Heart left ventricle (tissue), 16 donors: ENCODE data around the gene RNF111. TPM values are rescaled to one million over a fixed set of nuclear protein-coding genes. Genes with fewer than 3 reads are reported as not detected.

ENCODE experiments used
- ATAC-seq, 4 donors: fragments of 200-7000 bp; cut with Tn5 transposase; one replicate each; pipeline ENCODE4 v1.9.1; 2020 to 2022; ENCODE audit warnings: moderate library complexity in 4 of 4, mild to moderate bottlenecking in 3 of 4, moderate number of reproducible peaks in 1 of 4
- DNase-seq, 5 donors: peaks; one replicate each; pipeline ENCODE4 v3.0.0-alpha.2; 2020
- H3K27ac ChIP-seq, 12 donors: fragments of 200-600 bp; sonication (generic) in 4 of 12; one replicate each; pipeline versions ENCODE4 v1.5.0 to v1.8.0; 2016 to 2022; ENCODE audit warnings: mild to moderate bottlenecking in 2 of 12
- H3K27me3 ChIP-seq, 9 donors: fragments of 200-600 bp; sonication (generic) in 2 of 9; one replicate each; pipeline versions ENCODE4 v1.5.1 to v1.8.0; 2016 to 2022; ENCODE audit warnings: mild to moderate bottlenecking in 3 of 9
- H3K36me3 ChIP-seq, 9 donors: fragments of 200-600 bp; sonication (generic) in 2 of 9; one replicate each; pipeline versions ENCODE4 v1.5.0 to v1.8.0; 2018 to 2022; ENCODE audit warnings: mild to moderate bottlenecking in 2 of 9
- H3K4me1 ChIP-seq, 12 donors: fragments of 200-600 bp; sonication (generic) in 4 of 12; one replicate each; pipeline versions ENCODE4 v1.5.0 to v1.8.0; 2016 to 2022; ENCODE audit warnings: mild to moderate bottlenecking in 3 of 12
- H3K4me3 ChIP-seq, 12 donors: fragments of 200-600 bp; sonication (generic) in 4 of 12; one replicate each; pipeline versions ENCODE4 v1.5.0 to v1.8.0; 2017 to 2022; ENCODE audit warnings: mild to moderate bottlenecking in 9 of 12, moderate library complexity in 4 of 12
- H3K9me3 ChIP-seq, 12 donors: fragments of 200-600 bp; sonication (generic) in 4 of 12; one replicate each; pipeline versions ENCODE4 v1.5.0 to v1.8.0; 2016 to 2022; ENCODE audit warnings: mild to moderate bottlenecking in 1 of 12
- CTCF ChIP-seq, 12 donors: fragments of 200-600 bp; sonication (generic) in 4 of 12; IDR thresholded peaks; one replicate each; pipeline versions ENCODE4 v1.5.0 to v1.8.0; 2018 to 2022; ENCODE audit warnings: antibody characterized with exemption in 12 of 12, mild to moderate bottlenecking in 5 of 12
- POLR2A ChIP-seq, 2 donors: fragments of 450-650 bp; IDR thresholded peaks; one replicate each; pipeline ENCODE4 v1.6.1; 2017; ENCODE audit warnings: antibody characterized with exemption in 2 of 2, mild to moderate bottlenecking in 2 of 2, moderate library complexity in 2 of 2
- WGBS, 4 donors: extraction: QIAGEN DNeasy Blood & Tissue Kit in 2 of 4; methylation state at CpG; one replicate each; pipeline versions ENCODE4 v1.1.5 to v1.1.7; 2013 to 2018; 5-methylcytosine and 5-hydroxymethylcytosine counted together
- intact Hi-C, 10 donors: fragments of 100-400 bp; cut with DNase I; formaldehyde crosslinking; loops; one replicate each; pipeline versions ENCODE4 v1.11.1 to v1.14.2; 2022
- long read RNA-seq, 3 donors: library from polyadenylated mRNA; unstranded; transcript quantifications; one replicate each; pipeline ENCODE4 v2.0.0, GENCODE V29; 2020 to 2021
- polyA plus RNA-seq, 2 donors: library from polyadenylated mRNA; stranded (reverse); fragments of 200-250 nt; gene quantifications; one replicate each; pipeline ENCODE4 v1.2.3, GENCODE V29; 2013
- total RNA-seq, 9 donors: library from RNA; depleted of rRNA in 2 of 9; stranded (reverse); fragments of >200 nt in 2 of 9; fragmentation: NEBNext Ultra II Directional in 3 of 9; extraction: Animal tissue kit (Norgen Biotek cat#: 25700) in 3 of 9; gene quantifications; one replicate each; pipeline versions ENCODE4 v1.1.0 to v1.2.4, GENCODE V29; 2016 to 2023
- donor health status: ischemic (EF 13 %, LVEDD 7.1; RV severe dilation, severe dysfunction).
- donor health status: healthy with polysubstance abuse.
- donor health status: DM: no; HTN: yes; CAD: no.
- donor health status: DM: no; HTN: no; CAD: no.
- donor health status: ischemic (EF 25% LVEDD 6.9; RV normal size, moderate dysfunction).
- donor health status: ischemic (EF 25% LVEDD 5.7; RV mildly dilated, moderate dysfunction).
- donor health status: healthy.
- donor health status: DM: yes; HTN: yes; CAD: no.
- donor health status: ischemic (EF 35%, LVEDD 5.7; RV mildly dilated, moderate dysfunction).
- donor health status: nonischemic (EF 11% LVEDD 7.7; RV severe dilation, severe dysfunction).
- donor health status: DM: yes; HTN: yes; CAD: no.
- donor health status: PGD.
- donor health status: ischemic (EF 29% LVEDD 5.4; RV normal size, mild dysfunction).
- donor health status: nonischemic (EF 23%, LVEDD 6.1; RV moderate dilation, normal function).

The RNF111 gene
- 10 to 100 TPM; 11.1 to 29.1 (median 22.2) TPM for total RNA-seq
- 10 to 100 TPM in 1 of 2 donors, 1 to 10 TPM in 1; 5.9 to 11.0 TPM for polyA plus RNA-seq
- long read RNA-seq, donor 1, partial matches to known transcripts, result 5 of 8 reads
- long read RNA-seq, donor 1, other reads (novel, unspliced or antisense), result 3 of 8 reads
- long read RNA-seq, donor 2, partial matches to known transcripts, result 7 of 8 reads
- long read RNA-seq, donor 2, other reads (novel, unspliced or antisense), result 1 of 8 reads
- long read RNA-seq, donor 3, partial matches to known transcripts, result 4 of 8 reads
- long read RNA-seq, donor 3, other reads (novel, unspliced or antisense), result 3 of 8 reads

- Histone ChIP-seq H3K36me3 (peaks cover 0 to 29% (median 0%) of the 10 kb centered on the region in 9 donors), H3K4me3 (peak within 1 kb of the TSS; percentile 55 to 99 (median 80)), H3K27me3 (no peaks in the 10 kb centered on the region), H3K4me1 (peaks cover 0 to 42% (median 12%) of the 10 kb centered on the region in 12 donors), H3K9me3 (no peaks in the 10 kb centered on the region), H3K27ac (peak within 1 kb of the TSS; percentile 83 to 98 (median 91))
- TF ChIP-seq CTCF (IDR thresholded peaks at IDR 0.05), result no peak
- TF ChIP-seq POLR2A (IDR thresholded peaks at IDR 0.05), result peak in 1 of 2 donors; percentile 58
- DNase-seq (peak; percentile 89 to 93 (median 92)), ATAC-seq (peak; percentile 94 to 98 (median 98))
- intact Hi-C loops, result loop anchor here in 7 of 10 donors (5.0 to 10.0 kb wide), 6 partner anchors 57 to 450 kb away; partner anchors contain the start of genes MYO1E (in 3 of the 7), CCNB2 (in 2 of the 7) and FAM81A (in 1 of the 7)
- 0 to 1% (median 0%) methylated on average over 45 to 47 of the region's 47 CpGs for WGBS, 4 donors
These were observed at the start of gene RNF111 for GRCh38 chr15:58987491-58988005. Gene RNF111, plus strand, starts transcription at chr15:58987663. Its CDS starts 43,160 bp downstream, at chr15:59030823.

DNA sequence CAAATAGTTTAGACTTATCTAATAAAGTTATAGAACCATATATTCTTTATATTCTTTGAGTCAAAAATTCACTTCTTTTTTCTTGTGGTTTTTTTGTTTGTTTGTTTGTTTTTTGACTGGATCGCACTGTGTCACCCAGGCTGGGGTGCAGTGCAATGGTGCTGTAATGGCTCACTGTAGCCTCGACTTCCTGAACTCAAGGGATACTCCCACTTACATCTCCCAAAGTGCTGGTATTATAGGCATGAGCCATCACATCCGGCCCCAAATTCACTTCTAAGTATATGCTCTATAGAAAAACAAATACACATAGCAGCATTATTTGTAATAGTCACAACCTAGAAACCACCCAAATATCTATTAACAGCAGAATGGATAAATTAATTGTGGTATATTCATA, 40.3 kb upstream of the RNF111 start:
- Histone ChIP-seq H3K4me1 (peaks cover 0 to 8% (median 0%) of the 10 kb centered on the region in 12 donors), H3K36me3 (no peaks in the 10 kb centered on the region), H3K9me3 (no peaks in the 10 kb centered on the region), H3K27ac (no peak overlapping the region), H3K4me3 (no peak overlapping the region), H3K27me3 (no peaks in the 10 kb centered on the region)
- ATAC-seq (no peak), DNase-seq (no peak)
- WGBS, 4 donors, result 65 to 72% (median 70%) methylated on average over 3 of the region's 3 CpGs
- intact Hi-C loops, result no loop called here
- TF ChIP-seq CTCF (IDR thresholded peaks at IDR 0.05) (no peak), POLR2A (IDR thresholded peaks at IDR 0.05) (no peak)

DNA sequence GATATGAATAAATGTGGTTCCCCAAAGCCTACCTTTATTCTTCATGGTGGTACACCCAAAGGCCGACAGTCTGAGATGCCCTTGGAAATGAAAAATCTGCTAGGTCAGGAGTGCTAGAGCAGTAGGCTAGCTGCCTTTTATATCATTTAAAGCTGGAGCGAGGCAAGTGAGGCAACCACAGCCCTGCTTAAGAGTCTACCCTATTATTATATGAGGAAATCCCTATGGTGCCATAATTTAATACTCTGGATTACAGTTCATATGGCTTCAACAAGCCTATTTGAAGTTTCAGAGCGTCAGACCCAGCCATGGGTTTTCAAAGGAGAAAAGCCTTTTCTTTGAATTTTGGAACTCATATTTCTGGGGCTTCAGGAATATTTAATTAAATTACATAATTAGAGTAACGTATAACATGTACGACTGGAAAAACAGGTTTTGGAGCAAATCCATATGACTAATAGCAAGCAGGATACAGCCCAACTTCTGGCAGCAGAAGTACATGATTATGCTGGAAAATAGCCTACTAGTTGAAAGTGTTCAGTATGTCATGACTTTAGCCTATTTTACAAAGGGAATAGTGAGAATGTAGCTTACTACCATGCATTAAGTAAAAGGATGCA, 36.0 kb upstream of the RNF111 start:
- DNase-seq, result no peak
- ATAC-seq, result peak in 1 of 4 donors; percentile 56
- H3K4me1 ChIP-seq, result peaks cover 0 to 15% (median 0%) of the 10 kb centered on the region in 12 donors
- intact Hi-C loops, result loop anchor here in 1 of 10 donors (10.0 kb wide), 1 partner anchor 727 kb away; no protein-coding TSS in a partner anchor
- no peaks in the 10 kb centered on the region for H3K9me3 ChIP-seq
- no peak overlapping the region for H3K4me3 ChIP-seq
- WGBS, 4 donors, result 65 to 78% (median 73%) methylated on average over 5 of the region's 5 CpGs
- no peaks in the 10 kb centered on the region for H3K36me3 ChIP-seq
- no peaks in the 10 kb centered on the region for H3K27me3 ChIP-seq
- TF ChIP-seq CTCF (IDR thresholded peaks at IDR 0.05) (no peak), POLR2A (IDR thresholded peaks at IDR 0.05) (no peak)
- no peak overlapping the region for H3K27ac ChIP-seq

DNA sequence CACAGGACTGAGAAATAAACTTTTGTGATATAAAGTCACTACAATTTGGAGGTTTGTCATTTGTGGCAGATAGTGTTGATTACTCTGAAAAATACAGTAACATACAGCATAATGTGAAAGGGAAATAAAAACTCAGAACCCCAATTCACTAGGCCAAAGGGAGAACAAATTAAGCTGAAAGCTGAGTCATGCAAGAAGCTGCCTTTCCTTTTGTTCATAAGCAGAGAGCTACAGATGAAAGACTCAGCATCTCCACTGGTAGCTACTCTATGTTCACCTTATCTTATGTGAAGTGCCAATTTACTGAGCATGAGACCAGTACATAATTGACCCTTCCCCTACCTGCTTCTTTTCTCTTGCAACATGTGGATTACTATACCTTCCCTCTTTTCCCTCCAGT, 34.7 kb upstream of the RNF111 start:
- ATAC-seq (no peak), DNase-seq (no peak)
- no peak overlapping the region for H3K27ac ChIP-seq
- no peaks in the 10 kb centered on the region for H3K27me3 ChIP-seq
- no peak overlapping the region for H3K4me3 ChIP-seq
- no peaks in the 10 kb centered on the region for H3K36me3 ChIP-seq
- intact Hi-C loops, result loop anchor here in 1 of 10 donors (10.0 kb wide), 1 partner anchor 728 kb away; no protein-coding TSS in a partner anchor
- TF ChIP-seq CTCF (IDR thresholded peaks at IDR 0.05) (no peak), POLR2A (IDR thresholded peaks at IDR 0.05) (no peak)
- H3K9me3 ChIP-seq, result no peaks in the 10 kb centered on the region
- peaks cover 0 to 20% (median 0%) of the 10 kb centered on the region in 12 donors for H3K4me1 ChIP-seq
